H1 (cell line): ENCODE data around the gene TTC28. TPM values are rescaled to one million over a fixed set of nuclear protein-coding genes. Genes with fewer than 3 reads are reported as not detected.

ENCODE experiments used
- CTCF ChIA-PET: fragments of 300-600 bp; sonication (Branson Sonifier 250); formaldehyde crosslinking; loops from one replicate; lab custom pipeline; 2021; ENCODE audit not compliant: partially characterized antibody; lab: Charles Lee
- POLR2A ChIA-PET: fragments of 300-600 bp; sonication (Branson Sonifier 250); formaldehyde crosslinking; loops from one replicate; lab custom pipeline; 2021; ENCODE audit warnings: inconsistent platforms; ENCODE audit not compliant: partially characterized antibody; lab: Charles Lee
- DNase-seq, 2 experiments: peaks; one replicate each; pipeline versions ENCODE4 v3.0.0 to v3.0.0-alpha.2; 2010 to 2022; ENCODE audit warnings: low spot score in 2 of 2, low read depth in 1 of 2, mixed read lengths in 1 of 2
- FAIRE-seq: peaks from 2 replicates; lab custom pipeline; 2011; peaks lifted over from hg19 to GRCh38; lab: Jason Lieb, UNC
- H2AFZ ChIP-seq: 2 replicates; pipeline ENCODE4 v1.8.1; 2012; ENCODE audit warnings: low read length, inconsistent platforms
- H2AK5ac ChIP-seq: 2 replicates; pipeline ENCODE4 v1.6.1; 2013; ENCODE audit warnings: low read depth, low read length
- H2BK120ac ChIP-seq: replicated peaks from 2 replicates; pipeline ENCODE3; 2013; ENCODE audit warnings: low read depth, low read length, inconsistent platforms
- H2BK12ac ChIP-seq: 2 replicates; pipeline ENCODE4 v1.6.1; 2013; ENCODE audit warnings: low read depth, low read length
- H2BK15ac ChIP-seq: 2 replicates; pipeline ENCODE4 v1.6.1; 2013; ENCODE audit warnings: low read length
- H2BK20ac ChIP-seq: 2 replicates; pipeline ENCODE4 v1.6.1; 2013; ENCODE audit warnings: low read length
- H2BK5ac ChIP-seq: 2 replicates; pipeline ENCODE4 v1.6.1; 2013; ENCODE audit warnings: low read depth, low read length
- H3K14ac ChIP-seq: 2 replicates; pipeline ENCODE4 v1.6.1; 2013; ENCODE audit warnings: inconsistent platforms; ENCODE audit not compliant: insufficient read length
- H3K18ac ChIP-seq: 2 replicates; pipeline ENCODE4 v1.6.1; 2013; ENCODE audit warnings: low read length; ENCODE audit errors: extremely low read depth
- H3K23ac ChIP-seq: 2 replicates; pipeline ENCODE4 v1.6.1; 2013; ENCODE audit warnings: inconsistent platforms; ENCODE audit not compliant: insufficient read length
- H3K23me2 ChIP-seq: 2 replicates; pipeline ENCODE4 v1.6.1; 2013; ENCODE audit warnings: low read depth, low read length
- H3K27ac ChIP-seq: 2 replicates; pipeline ENCODE4 v1.6.1; 2011; ENCODE audit warnings: low read depth, low read length, inconsistent platforms
- H3K27me3 ChIP-seq, 4 experiments: replicated peaks in 1 of 4; 1 replicate in 1 of 4; 2 replicates in 3 of 4; pipeline versions ENCODE4 v1.6.1 to v1.8.1; 2011 to 2013; ENCODE audit warnings: low read length in 3 of 4, mild to moderate bottlenecking in 3 of 4, inconsistent platforms in 2 of 4, mixed read lengths in 2 of 4, moderate library complexity in 1 of 4; ENCODE audit not compliant: control insufficient read depth in 3 of 4, insufficient read depth in 3 of 4; ENCODE audit errors: extremely low read depth in 1 of 4
- H3K36me3 ChIP-seq, 4 experiments: 2 replicates each; pipeline versions ENCODE4 v1.6.1 to v1.8.1; 2011 to 2013; ENCODE audit warnings: mild to moderate bottlenecking in 4 of 4, low read length in 3 of 4, moderate library complexity in 2 of 4, control low read depth in 1 of 4, inconsistent platforms in 1 of 4; ENCODE audit not compliant: insufficient read depth in 4 of 4, control insufficient read depth in 2 of 4
- H3K4ac ChIP-seq: replicated peaks from 2 replicates; pipeline ENCODE3; 2013; ENCODE audit warnings: low read length, low read depth, mixed read lengths, inconsistent platforms; ENCODE audit not compliant: insufficient read length
- H3K4me1 ChIP-seq, 4 experiments: replicated peaks in 1 of 4; 1 replicate in 1 of 4; 2 replicates in 3 of 4; pipeline versions ENCODE4 v1.6.1 to v1.8.1; 2011 to 2013; ENCODE audit warnings: low read length in 3 of 4, inconsistent platforms in 2 of 4, mixed read lengths in 1 of 4; ENCODE audit not compliant: insufficient read depth in 4 of 4, control insufficient read depth in 3 of 4
- H3K4me2 ChIP-seq, 2 experiments: 2 replicates each; pipeline versions ENCODE4 v1.6.1 to v1.8.1; 2011 to 2013; ENCODE audit warnings: low read depth in 2 of 2, low read length in 2 of 2, control low read depth in 1 of 2, inconsistent platforms in 1 of 2, mild to moderate bottlenecking in 1 of 2; ENCODE audit not compliant: insufficient read depth in 1 of 2
- H3K4me3 ChIP-seq, 4 experiments: fragments of 200-600, 300-600 bp in 1 of 4; sonication (generic), shearing (Covaris generic), sonication (Bioruptor Twin) in 1 of 4; 2 replicates each; pipeline versions ENCODE4 v1.5.1 to v1.8.1; 2011 to 2016; ENCODE audit warnings: low read length in 4 of 4, low read depth in 3 of 4, control low read depth in 2 of 4, inconsistent platforms in 2 of 4, mild to moderate bottlenecking in 2 of 4, mixed read lengths in 1 of 4, moderate library complexity in 1 of 4; ENCODE audit not compliant: insufficient read depth in 2 of 4; ENCODE audit errors: extremely low read depth in 1 of 4
- H3K56ac ChIP-seq: replicated peaks from 2 replicates; pipeline ENCODE3; 2013; ENCODE audit warnings: low read depth, mild to moderate bottlenecking, mixed read lengths, low read length, inconsistent platforms; ENCODE audit not compliant: insufficient read length
- H3K79me1 ChIP-seq: 2 replicates; pipeline ENCODE4 v1.6.1; 2013; ENCODE audit warnings: low read depth, low read length, control low read depth
- H3K79me2 ChIP-seq, 2 experiments: 2 replicates each; pipeline versions ENCODE4 v1.6.1 to v1.8.1; 2012 to 2013; ENCODE audit warnings: low read length in 2 of 2, mild to moderate bottlenecking in 2 of 2, inconsistent platforms in 1 of 2; ENCODE audit not compliant: insufficient read depth in 2 of 2, control insufficient read depth in 1 of 2
- H3K9ac ChIP-seq, 4 experiments: replicated peaks in 1 of 4; 1 replicate in 1 of 4; 2 replicates in 3 of 4; pipeline versions ENCODE4 v1.6.1 to v1.8.1; 2011 to 2013; ENCODE audit warnings: low read depth in 3 of 4, low read length in 3 of 4, control low read depth in 2 of 4, mild to moderate bottlenecking in 2 of 4, moderate library complexity in 2 of 4, inconsistent platforms in 1 of 4; ENCODE audit errors: extremely low read depth in 1 of 4
- H3K9me3 ChIP-seq, 2 experiments: 2 replicates each; pipeline versions ENCODE4 v1.6.1 to v1.8.1; 2012 to 2013; ENCODE audit warnings: mild to moderate bottlenecking in 2 of 2, moderate library complexity in 2 of 2, control low read depth in 1 of 2, inconsistent platforms in 1 of 2, low read depth in 1 of 2, low read length in 1 of 2, mixed read lengths in 1 of 2; ENCODE audit not compliant: insufficient read depth in 2 of 2
- H4K20me1 ChIP-seq, 2 experiments: replicated peaks in 1 of 2; 2 replicates each; pipeline versions ENCODE3 to v1.8.1; 2011 to 2013; ENCODE audit warnings: inconsistent platforms in 2 of 2, low read length in 2 of 2, mild to moderate bottlenecking in 1 of 2; ENCODE audit not compliant: insufficient read depth in 2 of 2, control insufficient read depth in 1 of 2
- H4K5ac ChIP-seq: 2 replicates; pipeline ENCODE4 v1.6.1; 2013; ENCODE audit warnings: low read length, low read depth, mixed read lengths, inconsistent platforms; ENCODE audit not compliant: insufficient read length
- H4K8ac ChIP-seq: 2 replicates; pipeline ENCODE4 v1.8.0; 2013; ENCODE audit warnings: mild to moderate bottlenecking, moderate library complexity, low read length, inconsistent platforms; ENCODE audit not compliant: insufficient read depth; ENCODE audit errors: extremely low read depth
- H4K91ac ChIP-seq: replicated peaks from 2 replicates; pipeline ENCODE3; 2013; ENCODE audit warnings: low read length, mixed read lengths, inconsistent platforms; ENCODE audit not compliant: insufficient read length
- ASH2L ChIP-seq: fragments of 200-600, 300-600 bp; sonication (generic); IDR thresholded peaks from one replicate; pipeline ENCODE4 v1.7.1; 2017; ENCODE audit warnings: low read length
- BACH1 ChIP-seq: IDR thresholded peaks from 2 replicates; pipeline ENCODE4 v1.6.1; 2012; ENCODE audit warnings: low read length, improper control_type of control experiment
- HDAC2 ChIP-seq, 2 experiments: fragments of 300-600 bp in 1 of 2; sonication (generic) in 1 of 2; IDR thresholded peaks; 2 replicates each; pipeline ENCODE4 v1.6.1; 2011 to 2012; ENCODE audit warnings: low read depth in 2 of 2, low read length in 2 of 2, mild to moderate bottlenecking in 2 of 2, moderate library complexity in 2 of 2, borderline replicate concordance in 1 of 2, inconsistent platforms in 1 of 2
- MAFK ChIP-seq: IDR thresholded peaks from 2 replicates; pipeline ENCODE4 v1.6.1; 2012; ENCODE audit warnings: low read depth, mild to moderate bottlenecking, improper control_type of control experiment, low read length
- MAX ChIP-seq: IDR thresholded peaks from 2 replicates; pipeline ENCODE4 v1.6.1; 2012; ENCODE audit warnings: inconsistent platforms
- NRF1 ChIP-seq: IDR thresholded peaks from 2 replicates; pipeline ENCODE4 v1.6.1; 2011; ENCODE audit warnings: mild to moderate bottlenecking, low read depth, low read length, improper control_type of control experiment
- TBP ChIP-seq: IDR thresholded peaks from 2 replicates; pipeline ENCODE4 v1.6.1; 2011; ENCODE audit warnings: low read depth, low read length, improper control_type of control experiment
- TCF12 ChIP-seq: IDR thresholded peaks from 2 replicates; pipeline ENCODE4 v1.6.1; 2011; ENCODE audit warnings: low read depth, mild to moderate bottlenecking, low read length
- WGBS, 2 experiments: shearing (Covaris generic) in 1 of 2; methylation state at CpG; one replicate each; pipeline versions ENCODE4 v1.1.6 to v1.1.7; 2013 to 2015; ENCODE audit warnings: low lambda C conversion rate in 2 of 2, mixed read lengths in 2 of 2, inconsistent platforms in 1 of 2, low coverage in 1 of 2, missing lambda C conversion rate in 1 of 2; ENCODE audit not compliant: insufficient replicate concordance in 2 of 2, insufficient coverage in 1 of 2, insufficient read length in 1 of 2; ENCODE audit errors: extremely low coverage in 1 of 2, missing lambda C conversion rate in 1 of 2; 5-methylcytosine and 5-hydroxymethylcytosine counted together
- polyA plus RNA-seq, 7 experiments: library from polyadenylated mRNA; depleted of rRNA in 3 of 7; stranded (reverse) in 5 of 7; unstranded in 2 of 7; fragments of >200 nt in 5 of 7; fragments of 200-250 nt in 2 of 7; gene quantifications; 1 replicate in 5 of 7; 2 replicates in 1 of 7; 4 replicates in 1 of 7; pipeline versions ENCODE4 v1.2.1 to v1.2.3, GENCODE V29; 2011 to 2013; ENCODE audit warnings: missing spikeins in 2 of 7, mixed read lengths in 2 of 7
- total RNA-seq: library from RNA; stranded (reverse); fragmentation: NEBNext Ultra II Directional; extraction: Animal tissue kit (Norgen Biotek cat#: 25700); gene quantifications from 2 replicates; pipeline ENCODE4 v1.2.1, GENCODE V29; 2021

The TTC28 gene
- total and polyA plus RNA-seq, 2 of the 8 experiments (the other 6 are each of a cell fraction or from before 2014, with no cell fraction given) = 2.6 to 12.6 TPM

DNA sequence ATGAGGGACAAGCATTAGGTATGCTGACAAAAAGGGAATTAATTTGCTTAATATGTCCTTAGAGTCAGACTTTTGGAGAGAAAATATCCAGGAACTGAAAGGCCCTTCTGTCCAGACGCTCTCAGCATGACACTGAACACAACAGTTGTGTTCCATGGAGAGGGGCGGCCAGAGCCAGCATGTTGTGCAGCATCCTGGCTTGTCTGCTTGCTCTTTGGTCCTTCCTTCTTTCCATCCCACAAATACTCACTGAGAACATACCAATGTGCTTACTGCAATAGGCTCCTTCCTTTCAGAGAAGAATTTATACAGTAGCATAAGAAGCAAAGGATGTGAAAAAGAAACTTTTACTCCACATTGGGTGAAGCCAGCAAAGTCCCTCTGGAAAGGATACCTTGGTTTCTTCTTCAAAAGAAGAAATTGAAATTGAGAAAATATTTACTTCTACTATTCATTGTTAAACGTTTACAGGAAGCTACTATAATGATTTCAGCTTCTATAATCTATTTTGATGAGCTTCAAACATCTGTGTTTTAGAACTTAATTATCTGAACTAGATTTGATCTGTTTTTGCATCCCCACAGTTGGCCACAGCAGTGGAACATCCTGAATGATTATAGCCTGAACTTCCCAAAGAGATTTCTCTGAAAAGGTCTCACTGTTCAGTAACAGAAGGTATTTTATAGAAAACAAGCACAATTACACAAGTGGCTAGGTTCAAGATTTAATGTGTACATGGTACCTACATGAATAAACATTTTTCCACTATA lies 456.5 kb downstream of the TTC28 start:
- Histone ChIP-seq H2AK5ac (no peak overlapping the region), H3K36me3 (no peaks in the 10 kb centered on the region), H2BK5ac (no peak overlapping the region), H3K18ac (no peak overlapping the region), H3K23me2 (no peaks in the 10 kb centered on the region), H4K8ac (no peak overlapping the region), H3K9ac (no peak overlapping the region), H4K5ac (no peak overlapping the region), H2AFZ (no peak overlapping the region), H2BK12ac (no peak overlapping the region), H2BK15ac (no peak overlapping the region), H3K23ac (no peak overlapping the region), H4K20me1 (peaks cover 0 to 2% of the 10 kb centered on the region in 2 experiments), H3K27me3 (no peaks in the 10 kb centered on the region), H3K4me1 (no peaks in the 10 kb centered on the region), H3K4me2 (no peak overlapping the region), H4K91ac (no peak overlapping the region), H3K4me3 (no peak overlapping the region)
- POLR2A ChIA-PET = no interaction called here
- WGBS, 2 experiments = 77% methylated on average over 3 of the region's 3 CpGs; no CpG with 5 or more reads in 1 of the 2 experiments
- TF ChIP-seq NRF1 (no peak), TBP (no peak), HDAC2 (IDR thresholded peaks at IDR 0.05; ENCODE audit: borderline replicate concordance in 1 of 2, low read depth in 2 of 2, low read length in 2 of 2) (no peak), BACH1 (no peak), ASH2L (no peak), TCF12 (no peak), MAX (no peak), MAFK (no peak)
- TF ChIP-seq, all 59 proteins: peak for 0
- Histone ChIP-seq H3K9me3 (no peaks in the 10 kb centered on the region), H3K14ac (no peak overlapping the region), H2BK120ac (no peak overlapping the region), H3K27ac (no peak overlapping the region), H2BK20ac (no peak overlapping the region), H3K79me1 (no peaks in the 10 kb centered on the region), H3K4ac (no peak overlapping the region), H3K56ac (no peak overlapping the region), H3K79me2 (no peaks in the 10 kb centered on the region)
- DNase-seq (no peak), FAIRE-seq (no peak)
- CTCF ChIA-PET = no interaction called here
